Smooth muscle cell of the brain vasculature (primary cell): ENCODE data around the gene RFNG.

ENCODE experiments used
- DNase-seq: peaks from one replicate; pipeline ENCODE4 v3.0.0-alpha.2; 2012; ENCODE audit warnings: low read depth, low spot score

RFNG gene

DNA sequence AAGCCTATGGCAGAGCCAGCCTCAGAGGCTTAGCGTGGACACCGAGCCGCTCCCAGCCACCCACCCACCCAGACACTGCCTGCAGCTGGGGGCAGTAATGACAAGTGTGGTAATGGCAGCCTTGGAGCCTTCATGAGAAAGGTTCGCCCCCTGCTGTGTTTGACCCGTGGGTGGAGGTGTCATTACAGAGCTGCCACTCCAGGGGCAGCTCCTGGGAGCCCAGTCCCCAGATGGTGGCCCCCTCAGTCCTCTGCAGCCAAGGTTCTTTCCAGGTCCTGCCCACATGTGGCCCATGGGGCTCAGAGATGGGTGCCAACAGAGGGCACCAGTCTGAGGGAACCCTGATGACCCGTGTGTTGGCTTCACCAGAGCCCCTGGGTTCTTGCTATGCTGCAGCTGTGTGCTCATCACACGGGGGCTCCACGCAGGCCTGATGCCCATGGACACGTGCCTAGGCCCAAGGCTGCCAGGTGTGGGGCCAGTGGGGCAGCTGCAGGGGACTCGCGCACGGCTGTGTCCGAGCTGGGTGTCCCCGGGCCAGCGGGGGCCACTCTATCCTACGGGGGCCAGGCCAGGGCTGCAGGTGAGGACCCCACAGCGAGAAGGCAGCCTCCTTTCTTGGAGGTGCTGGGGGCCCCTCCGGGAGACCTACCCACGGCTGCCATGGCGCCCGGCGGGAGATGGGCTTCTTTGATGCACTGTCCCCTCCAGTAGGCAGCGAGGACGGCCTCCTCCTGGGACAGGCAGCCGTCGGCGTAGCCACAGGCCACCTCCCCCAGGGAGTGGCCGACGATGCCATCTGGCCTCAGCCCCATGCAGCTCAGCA is 38.3 kb upstream of the RFNG start:
- no peak for DNase-seq

DNA sequence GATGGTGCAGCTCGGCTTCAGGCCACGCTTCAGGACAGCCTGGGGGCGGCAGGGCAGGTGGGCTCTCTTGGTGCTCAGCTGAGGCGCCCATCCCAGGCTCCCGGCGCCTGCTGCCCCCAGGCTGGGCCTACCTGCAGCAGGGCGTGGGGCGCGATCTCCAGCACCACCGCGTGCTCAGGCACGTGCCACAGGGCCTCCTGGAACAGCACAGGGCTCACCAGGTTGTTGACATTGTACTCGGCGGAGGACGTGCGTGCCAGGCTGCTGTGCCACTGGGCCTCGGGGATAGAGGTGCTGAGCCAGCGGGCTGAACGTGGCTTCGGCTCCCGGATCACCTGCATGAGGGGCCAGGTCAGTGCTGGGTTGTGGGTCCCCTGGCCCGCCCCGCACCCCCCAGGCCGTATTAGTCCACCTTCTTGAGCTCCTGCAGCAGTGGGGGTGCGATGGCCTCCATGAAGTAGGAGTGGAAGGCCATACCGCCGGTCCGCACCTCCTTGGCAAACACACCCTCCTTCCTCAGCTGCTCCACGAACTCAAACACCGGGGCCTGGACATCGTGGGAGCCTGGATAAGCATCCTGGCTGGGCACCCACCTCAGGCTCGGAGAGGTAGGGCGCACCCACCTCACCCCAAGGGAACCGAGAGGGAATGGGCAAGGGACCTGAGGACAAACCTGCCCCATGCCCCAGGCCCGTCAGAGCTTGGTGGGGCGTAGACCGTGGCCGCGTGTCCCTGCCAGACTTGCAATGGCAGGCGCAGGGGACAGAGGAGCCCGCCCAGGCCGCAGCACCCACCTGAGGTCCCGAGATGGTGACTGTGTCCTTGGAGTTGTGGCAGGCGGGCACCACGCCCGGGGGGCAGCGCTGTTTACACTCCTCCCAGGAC is 37.5 kb upstream of the RFNG start:
- DNase-seq: no peak

DNA sequence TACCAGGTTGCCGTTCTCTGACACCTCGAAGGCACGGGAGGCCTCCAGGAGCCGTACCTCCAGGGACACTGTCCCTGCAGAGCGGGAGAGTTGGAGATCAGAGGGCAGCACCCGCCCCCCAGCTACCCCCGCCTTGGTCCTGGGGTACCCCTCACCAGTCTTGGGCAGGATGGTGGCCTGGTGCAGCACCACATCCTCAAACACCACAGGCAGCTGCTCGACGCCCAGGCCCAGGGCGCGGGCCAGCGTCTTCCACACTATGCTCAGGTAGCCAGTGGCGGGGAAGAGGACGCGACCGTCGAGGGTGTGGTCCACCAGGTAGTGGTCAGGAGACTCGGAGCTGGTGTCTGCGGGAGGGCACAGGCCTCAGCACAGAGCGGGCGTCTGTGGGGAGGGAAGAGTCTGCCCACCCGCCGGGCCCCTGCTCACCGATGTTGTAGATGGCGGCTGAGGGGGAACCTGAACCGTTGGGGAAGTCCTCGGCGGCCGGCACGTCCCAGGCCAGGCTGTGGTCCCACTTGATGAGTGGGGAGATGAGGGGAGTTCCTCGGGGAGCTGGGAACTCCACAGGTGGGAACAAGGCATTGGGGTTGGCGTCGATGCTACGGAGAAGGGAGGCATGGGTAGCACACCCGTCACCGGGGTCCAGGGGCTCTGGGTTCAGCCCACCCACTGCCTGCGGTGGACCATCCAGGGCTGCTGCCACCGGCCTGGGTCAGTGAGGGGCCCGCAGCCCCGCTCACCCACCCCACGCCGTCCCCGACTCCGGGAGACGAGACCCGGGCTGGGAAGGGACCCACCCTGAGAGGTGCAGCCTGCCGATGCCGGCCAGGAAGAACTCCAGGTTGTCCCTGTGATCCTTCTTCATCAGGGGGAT is 36.6 kb upstream of the RFNG start:
- DNase-seq: no peak

DNA sequence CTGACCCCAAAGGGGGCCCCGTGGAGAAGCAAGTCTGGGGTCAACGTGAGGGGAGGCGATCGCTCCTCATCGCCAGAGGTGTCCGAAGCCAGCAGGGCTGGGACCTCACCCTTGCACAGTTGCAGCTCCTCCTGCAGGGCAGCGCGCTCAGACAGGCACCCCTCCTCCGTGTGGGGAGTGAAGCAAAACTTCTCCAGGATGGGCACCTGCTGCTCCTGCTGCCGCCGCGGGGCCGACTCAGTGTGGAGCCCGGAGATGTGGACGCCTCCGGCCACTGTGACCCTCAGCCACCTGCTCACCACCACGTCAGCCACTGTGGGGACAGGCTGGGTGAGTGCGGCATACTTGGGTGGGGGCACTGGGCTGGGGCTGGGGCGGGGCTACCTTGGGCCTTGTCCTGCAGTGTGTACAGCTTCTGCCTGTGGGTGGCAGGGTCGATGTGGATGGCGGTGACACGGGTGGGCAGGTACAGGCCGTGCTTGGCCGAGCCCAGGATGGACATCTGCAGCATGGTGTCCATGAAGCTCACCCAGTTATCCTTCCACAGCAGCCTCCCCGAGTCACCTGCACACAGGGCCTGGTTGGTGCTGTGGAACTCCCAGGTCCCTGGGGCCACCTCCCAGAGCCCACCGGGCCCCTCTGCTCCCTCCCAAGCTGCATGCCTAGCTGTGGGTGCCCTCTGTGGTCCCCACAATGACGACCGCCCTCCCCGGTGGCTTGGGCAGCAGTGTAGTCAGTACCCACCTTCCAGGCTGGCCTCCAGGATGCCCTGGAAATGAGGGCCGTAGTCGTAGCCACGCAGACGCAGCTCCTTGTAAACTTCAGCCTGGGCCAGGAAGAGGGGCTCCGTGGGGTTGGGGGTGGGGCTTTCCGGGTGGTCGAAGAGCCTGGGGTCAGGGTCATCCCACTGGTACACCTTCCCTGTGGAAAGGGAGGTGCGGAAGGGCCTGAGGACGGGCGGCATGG is 35.6 kb upstream of the RFNG start:
- DNase-seq: no peak

DNA sequence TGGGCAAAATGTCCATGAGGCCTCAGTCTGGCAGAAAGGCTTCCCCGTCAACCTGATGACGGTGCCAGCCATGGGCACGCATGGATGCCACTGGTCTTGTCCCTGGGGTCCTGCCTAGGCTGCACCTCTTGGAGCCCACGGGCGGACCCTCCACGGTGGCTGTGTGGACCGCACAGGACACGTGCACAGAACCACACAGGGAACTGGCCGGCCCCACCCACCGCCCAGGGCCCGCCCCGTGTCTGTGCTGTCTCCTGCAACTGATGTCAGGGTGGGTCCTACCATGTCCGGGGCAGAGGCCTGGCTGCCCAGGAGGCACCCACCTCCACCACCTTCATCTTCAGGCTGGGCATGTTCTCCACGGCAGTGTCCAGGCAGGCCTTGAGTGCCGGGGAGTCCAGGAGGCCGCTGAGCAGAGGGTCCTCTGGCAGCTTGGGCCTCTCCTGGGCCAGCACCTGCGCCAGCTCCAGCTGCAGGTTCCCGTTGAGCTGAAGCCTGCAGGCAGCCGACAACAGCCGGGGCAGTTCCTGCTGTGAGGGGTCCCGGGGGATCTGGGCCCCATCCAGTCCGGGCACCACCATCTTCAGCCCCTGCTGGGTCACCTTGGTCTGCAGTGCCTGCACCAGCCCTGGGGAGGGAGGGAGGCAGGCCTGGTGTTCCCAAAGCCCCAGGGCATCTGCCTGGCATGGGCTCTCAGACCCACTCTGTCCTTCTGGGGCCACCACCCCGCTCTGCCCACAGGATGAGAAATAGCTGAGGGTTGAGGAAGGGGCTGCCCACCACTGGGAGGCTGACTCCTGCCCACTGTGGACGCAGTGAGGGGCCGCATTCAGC is 34.5 kb upstream of the RFNG start:
- no peak for DNase-seq

DNA sequence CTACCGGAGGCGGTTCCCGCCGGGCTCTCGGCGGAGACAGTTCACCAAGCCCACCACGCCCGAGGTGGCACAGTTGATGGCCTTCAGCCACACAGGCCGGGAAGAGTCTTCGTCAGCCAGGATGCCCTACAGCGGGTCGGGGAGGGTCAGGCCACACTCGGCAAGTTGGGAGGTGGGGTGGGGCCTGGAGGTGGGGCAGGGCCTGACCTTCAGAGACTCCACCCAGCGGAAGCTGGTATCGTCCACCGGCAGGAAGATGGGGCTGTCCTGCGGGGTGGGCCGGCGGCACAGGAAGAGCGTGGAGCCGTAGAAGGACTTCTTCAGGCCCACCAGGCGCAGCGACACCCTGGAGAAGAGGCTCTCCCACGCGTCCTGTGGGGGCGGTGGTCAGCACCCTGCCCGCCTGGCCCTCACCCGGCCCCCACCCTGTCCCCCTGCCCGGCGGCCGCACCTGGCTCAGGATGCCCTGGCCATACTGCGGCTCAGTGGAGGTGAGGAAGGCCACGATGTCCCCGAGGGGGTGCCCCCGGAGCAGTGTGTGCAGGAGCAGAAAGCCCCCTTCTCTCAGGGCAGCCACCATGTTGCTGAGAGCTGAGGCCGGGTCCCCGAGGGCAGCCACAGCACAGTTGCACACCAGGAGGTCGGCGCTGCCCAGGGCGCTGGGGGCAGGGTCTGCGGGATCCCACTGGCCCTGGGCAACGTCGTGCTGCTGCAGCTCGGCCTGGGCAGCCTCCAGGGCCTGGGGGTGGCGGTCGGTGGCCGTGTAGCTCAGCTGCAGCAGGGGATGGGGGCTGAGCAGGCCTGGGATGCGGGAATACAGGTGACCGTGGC is 33.6 kb upstream of the RFNG start:
- no peak for DNase-seq

DNA sequence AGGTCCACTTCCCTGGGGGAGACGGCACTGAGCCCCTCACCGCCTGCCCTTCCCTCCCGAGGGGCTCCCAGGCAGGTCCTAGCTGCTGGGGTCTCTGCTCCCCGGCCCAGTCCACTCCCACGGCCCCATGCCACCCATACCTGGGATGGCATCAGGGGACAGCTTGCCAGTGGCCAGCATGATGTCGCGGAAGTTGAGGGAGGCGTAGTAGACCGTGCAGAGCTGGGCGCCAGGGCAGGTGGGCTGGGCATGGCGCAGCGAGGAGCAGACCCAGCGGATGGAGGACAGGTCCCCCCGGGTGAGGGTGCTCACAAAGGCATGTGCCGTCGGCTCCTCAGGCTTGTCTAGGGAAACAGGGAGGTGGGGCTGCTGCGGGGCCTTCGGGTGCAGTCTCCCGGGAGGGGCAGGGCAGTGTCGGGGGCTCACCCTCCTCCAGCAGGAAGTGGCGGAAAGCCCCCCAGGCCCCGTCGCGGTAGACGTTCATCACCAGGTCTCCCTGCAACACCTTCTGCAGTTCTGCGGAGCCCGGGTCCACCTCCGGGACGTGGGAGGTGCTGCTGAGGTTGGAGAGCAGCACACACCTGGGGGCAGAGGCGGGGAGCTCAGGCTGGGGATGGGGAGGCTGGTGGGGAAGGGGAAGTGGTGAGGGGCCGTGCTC is 32.9 kb upstream of the RFNG start:
- DNase-seq: no peak

DNA sequence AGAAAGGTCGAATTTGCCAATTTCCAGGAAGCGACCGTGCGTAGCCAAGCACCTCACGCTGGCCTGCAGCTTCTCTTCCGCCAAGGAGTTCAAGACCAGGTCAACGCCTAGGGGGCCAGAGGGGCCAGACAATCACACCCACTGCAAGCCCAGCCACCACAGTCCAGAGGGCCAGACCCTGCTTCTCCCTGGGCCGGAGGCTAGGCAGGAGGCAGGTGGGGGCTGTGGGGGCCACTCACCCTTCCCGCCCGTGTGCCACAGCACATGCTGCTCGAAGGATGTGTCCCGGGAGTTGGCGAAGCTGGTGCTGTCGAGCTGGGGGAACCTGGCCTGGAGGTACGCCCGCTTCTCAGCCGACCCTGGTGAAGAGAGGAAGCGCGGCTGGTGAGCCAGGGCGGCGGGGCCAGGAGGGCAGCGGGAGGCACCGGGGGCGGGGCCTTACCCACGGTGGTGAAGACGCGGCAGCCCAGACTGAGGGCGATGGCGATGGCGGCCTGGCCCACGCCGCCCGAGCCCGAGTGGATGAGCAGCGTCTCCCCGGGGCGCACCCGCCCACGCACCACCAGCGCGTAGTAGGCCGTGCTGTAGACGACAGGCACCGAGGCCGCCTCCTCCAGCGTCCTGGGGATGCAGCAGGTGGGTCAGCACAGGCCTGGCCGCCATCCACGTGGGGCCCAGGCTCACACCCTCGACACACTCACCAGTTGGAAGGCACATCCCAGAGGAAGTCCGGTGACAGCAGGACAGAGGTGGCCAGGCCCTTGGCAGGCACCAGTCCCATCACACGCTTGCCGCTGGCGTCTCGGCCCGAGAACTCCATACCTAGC is 32.1 kb upstream of the RFNG start:
- DNase-seq: no peak

DNA sequence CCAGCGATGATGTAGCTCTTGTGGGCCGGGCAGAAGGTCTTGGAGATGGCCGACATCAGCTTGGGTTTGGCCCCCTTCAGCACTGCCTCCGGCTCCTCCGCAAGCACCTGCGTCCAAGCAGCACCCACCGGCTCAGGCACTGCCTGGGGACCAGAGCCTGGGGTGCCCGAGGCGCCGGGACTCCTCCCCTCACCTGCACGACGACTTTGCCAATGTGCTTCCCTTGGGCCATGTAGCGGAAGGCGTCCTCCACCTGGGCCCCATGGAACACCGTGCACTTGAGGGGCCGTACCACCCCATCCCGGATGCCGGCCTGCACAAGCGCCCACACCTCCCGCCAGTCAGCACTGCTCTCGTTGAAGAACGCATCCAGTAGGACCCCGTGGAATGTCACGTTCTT is 31.4 kb upstream of the RFNG start:
- no peak for DNase-seq

DNA sequence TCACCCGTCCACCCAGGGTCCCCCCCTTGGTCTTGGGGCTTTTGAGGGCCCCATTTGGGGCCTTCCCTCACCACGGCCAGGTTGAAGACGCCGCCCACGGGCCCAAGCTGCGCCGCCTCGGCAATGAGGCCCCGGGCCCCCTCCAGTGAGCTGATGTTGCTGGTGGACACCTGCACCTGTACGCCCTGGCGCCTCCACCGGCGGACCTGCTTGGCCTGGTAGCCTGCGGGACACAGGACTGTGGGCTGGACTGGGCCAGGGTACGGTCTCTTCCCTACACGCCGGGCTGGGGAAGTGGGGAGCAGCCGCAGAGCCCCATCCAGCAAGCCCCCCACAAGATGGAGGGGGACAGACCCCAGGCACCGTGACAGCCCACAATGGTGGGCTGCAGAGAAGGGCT is 30.8 kb upstream of the RFNG start:
- no peak for DNase-seq

DNA sequence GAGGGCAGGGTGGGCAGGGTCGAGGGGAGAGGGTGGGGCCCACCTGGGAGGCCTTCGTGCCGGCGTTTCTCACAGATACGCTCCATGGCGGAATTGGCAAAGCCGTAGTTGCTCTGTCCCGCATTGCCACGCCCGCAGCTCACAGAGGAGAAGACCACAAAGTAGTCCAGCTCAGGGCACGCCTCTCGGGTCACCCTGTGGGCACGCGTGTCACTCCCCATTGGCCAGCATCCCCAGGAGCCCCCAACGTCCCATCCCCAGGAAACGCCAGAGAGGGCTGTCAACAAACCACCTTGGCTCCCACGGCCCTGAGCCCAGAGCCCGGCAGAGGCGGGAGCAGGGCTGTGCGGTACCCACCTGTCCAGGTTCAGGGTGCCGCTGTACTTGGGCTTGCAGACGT is 30.4 kb upstream of the RFNG start:
- no peak for DNase-seq

DNA sequence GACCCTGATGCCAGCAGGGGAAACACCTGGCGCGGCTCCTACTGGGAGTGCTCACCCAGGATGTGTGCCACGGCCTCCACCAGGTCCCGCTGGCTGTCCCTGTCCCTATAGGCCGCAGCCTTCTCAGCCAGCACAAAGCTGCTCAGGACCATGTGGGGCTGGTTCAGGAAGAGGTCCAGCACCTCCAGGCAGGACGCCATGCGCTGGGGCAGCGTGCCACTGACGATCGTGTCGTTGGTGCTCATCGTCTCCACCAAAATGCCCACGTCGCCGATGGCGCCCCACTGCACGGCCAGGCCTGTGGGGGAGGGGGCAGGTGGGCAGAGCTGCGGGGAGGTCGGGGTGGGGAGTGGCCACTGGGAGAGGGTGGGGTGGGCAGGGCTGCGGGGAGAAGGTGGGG is 29.9 kb upstream of the RFNG start:
- no peak for DNase-seq

DNA sequence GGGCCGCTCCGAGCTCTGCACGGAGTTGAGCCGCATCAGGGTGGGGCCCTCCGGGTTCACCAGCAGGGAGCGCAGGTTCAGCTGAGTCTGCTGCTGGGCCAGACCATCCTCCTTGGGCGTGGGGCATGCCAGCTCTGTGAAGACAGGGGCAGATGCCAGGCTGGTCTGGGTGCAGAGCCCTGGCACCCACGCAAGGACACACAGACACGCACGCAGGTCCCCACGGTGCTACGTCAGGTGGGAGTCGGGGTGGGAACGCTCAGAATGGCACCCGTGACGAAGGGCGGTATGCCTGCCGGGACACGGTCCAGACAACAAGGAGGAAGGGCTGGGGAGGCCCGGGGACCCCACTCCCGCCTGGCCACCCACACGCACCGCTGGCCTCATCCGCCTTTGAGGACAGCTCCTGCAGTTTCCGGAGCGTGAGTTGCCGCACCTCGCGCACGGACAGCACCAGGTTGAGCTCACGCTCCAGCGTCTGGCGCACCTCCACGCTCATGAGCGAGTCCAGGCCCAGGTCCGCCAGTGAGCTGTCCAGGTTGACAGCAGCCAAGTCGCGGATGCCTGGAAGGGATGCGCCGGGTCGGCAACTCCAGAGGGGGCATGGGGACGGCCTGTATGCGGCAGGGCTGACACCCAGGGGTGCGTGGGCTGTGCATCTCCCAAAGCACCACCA is 29.3 kb upstream of the RFNG start:
- DNase-seq: no peak

DNA sequence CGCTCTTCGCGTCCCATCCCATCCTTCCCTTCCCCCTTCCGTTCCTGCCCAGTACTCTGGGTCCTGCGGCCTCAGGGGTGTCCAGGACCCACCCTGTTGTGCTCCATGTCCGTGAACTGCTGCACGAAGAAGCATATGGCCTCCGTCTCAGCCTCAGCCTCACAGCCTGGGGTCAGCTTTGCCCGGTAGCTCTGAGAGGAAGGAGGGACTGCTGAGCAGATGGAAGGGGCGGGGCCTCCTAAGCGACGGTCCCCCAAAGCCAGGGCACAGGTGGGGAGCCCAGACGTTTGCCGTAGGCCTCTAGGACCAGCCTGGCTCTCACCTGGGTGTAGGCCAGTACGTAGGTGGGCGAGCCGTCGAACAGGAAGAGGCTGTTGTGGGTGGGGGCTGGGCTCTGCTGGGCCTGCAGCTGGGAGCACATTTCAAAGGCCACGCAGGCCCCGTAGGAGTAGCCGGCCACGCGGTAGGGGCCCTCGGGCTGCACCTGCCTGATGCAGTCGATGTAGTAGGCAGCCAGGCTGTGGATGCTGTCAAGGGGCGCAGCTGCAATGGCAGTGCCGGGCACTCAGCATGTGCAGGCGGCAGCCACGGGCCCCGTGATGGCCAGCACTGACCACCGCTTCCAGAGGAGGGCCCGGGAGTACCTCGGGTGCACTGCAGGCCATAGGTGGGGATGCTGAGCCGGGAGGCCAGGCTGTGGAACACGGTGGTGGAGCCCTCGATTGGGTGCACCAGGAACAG is 28.6 kb upstream of the RFNG start:
- DNase-seq: no peak

DNA sequence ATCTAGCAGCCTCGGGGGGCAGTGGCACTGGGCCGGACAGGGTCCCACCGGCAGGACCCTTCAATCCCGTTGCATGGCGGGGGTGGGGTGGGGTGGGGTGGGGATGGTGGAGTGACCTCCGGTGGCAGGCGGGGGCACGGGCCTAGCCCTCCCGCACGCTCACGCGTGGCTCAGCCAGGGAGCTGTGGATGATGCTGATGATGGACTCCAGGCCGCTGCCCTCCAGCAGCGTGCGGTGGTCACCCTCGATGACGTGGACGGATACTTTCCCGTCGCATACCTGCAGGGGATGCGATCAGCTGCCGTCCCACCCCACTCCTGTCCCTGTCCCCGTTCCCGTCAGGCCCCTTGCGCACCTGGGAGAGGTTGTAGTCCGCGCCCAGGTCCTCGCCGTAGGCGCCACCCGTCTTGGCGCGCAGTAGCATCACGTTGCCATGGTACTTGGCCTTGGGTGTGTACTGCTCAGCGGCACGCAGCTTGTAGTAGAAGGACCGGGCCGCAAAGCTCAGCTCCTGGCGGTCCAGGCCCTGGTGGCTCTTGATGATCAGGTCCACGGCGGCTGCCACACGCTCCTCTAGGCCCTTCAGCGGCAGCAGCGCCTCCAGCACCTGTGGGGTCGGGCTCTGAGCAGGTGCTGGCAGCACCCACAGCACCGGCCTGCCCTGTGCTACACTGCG is 27.5 kb upstream of the RFNG start:
- no peak for DNase-seq

DNA sequence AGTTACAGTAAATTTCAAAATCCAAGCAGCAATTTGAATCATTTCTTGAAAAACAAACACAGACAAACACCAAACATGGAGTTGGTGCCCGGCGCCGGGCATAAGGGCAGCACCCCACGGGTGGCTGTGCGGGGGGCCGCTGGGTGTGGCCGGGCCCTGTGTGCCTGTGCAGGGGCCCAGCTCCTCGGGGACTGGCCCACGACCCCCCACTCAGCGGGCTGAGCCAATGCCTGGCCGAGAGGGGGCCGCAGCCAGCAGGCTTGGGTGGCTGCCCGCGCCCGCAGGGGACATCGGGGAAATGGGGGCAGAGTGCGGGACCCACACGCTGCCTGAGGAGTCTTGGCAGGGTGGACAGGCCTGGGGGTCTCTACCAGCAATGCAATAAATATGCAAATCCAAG is 26.8 kb upstream of the RFNG start:
- no peak for DNase-seq
